Fibroblast of lung (primary cell): ENCODE results near the gene CD40LG.
A peak's percentile ranks its signal among the peaks of the same experiment; 100 is the strongest.

Source experiments
- EZH2 ChIP-seq: IDR thresholded peaks from 2 replicates; pipeline ENCODE4 v1.5.1; 2012; ENCODE audit warnings: low read length, control low read depth, mild to moderate bottlenecking; ENCODE audit errors: missing control alignments
- TF ChIP-seq, protein P1 (sequence below), 2 donors: IDR thresholded peaks in 1 of 2; conservative IDR thresholded peaks in 1 of 2; 1 replicate in 1 of 2; 2 replicates in 1 of 2; pipeline ENCODE4 v1.5.1; 2011 to 2012; ENCODE audit warnings: low read length in 2 of 2, control low read depth in 1 of 2, inconsistent platforms in 1 of 2, low read depth in 1 of 2, mild to moderate bottlenecking in 1 of 2

DNA sequence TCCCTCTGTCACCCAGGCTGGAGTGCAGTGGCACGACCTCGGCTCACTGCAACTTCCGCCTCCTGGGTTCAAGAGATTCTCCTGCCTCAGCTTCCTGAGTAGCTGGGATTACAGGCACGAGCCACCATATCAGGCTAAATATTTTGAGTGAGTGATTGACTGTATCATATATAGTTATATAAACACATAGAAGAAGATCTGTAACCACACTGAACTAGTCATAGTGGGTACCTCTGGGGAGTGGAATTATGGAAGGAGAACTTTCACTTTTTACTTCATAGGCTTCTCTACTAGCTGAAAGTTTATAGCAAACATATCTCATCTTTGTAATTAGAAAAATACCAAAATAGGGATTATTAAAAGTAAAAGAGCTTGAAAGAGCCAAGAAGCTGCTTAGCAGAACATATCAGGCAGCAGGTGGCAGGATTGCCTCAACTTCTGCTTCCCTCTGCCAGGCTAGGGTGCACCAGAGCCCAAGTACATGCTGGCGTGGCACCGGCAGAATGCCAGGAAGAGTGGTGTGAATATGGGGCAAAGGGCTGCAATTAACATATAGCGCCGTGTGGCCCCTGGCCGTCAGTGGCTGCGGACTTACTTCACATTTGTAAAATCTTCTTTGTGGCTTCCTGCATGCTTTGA, 39.5 kb upstream of the CD40LG start:
- TF ChIP-seq, protein P1, sequence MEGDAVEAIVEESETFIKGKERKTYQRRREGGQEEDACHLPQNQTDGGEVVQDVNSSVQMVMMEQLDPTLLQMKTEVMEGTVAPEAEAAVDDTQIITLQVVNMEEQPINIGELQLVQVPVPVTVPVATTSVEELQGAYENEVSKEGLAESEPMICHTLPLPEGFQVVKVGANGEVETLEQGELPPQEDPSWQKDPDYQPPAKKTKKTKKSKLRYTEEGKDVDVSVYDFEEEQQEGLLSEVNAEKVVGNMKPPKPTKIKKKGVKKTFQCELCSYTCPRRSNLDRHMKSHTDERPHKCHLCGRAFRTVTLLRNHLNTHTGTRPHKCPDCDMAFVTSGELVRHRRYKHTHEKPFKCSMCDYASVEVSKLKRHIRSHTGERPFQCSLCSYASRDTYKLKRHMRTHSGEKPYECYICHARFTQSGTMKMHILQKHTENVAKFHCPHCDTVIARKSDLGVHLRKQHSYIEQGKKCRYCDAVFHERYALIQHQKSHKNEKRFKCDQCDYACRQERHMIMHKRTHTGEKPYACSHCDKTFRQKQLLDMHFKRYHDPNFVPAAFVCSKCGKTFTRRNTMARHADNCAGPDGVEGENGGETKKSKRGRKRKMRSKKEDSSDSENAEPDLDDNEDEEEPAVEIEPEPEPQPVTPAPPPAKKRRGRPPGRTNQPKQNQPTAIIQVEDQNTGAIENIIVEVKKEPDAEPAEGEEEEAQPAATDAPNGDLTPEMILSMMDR (conservative IDR thresholded peaks at IDR 0.05 in 1 of 2, IDR thresholded peaks at IDR 0.05 in 1 of 2; ENCODE audit: low read depth in 1 of 2, low read length in 2 of 2), result peak; percentile 15 to 17
- TF ChIP-seq EZH2, result no peak
